HCT116 (cell line): ENCODE data around the gene NIBAN1. TPM values are rescaled to one million over a fixed set of nuclear protein-coding genes. Genes with fewer than 3 reads are reported as not detected.

Experiments used
- ATAC-seq: fragments of 200-7000 bp; cut with Tn5 transposase; 2 replicates; pipeline ENCODE4 v1.9.1; 2020; ENCODE audit warnings: mild to moderate bottlenecking, moderate library complexity
- BruUV-seq: library from RNA; stranded (reverse); fragments of 400-500 nt; replicated peaks from 2 replicates; lab custom pipeline; 2021; lab: Mats Ljungman, UMichigan
- CTCF ChIA-PET: fragments of 300-600 bp; sonication (Branson Sonifier 250); formaldehyde crosslinking; loops from one replicate; lab custom pipeline; 2021; ENCODE audit warnings: antibody characterized with exemption; lab: Charles Lee
- POLR2A ChIA-PET: fragments of 300-600, 350-600 bp; sonication (Branson Sonifier 250); formaldehyde crosslinking; loops from one replicate; lab custom pipeline; 2021; ENCODE audit warnings: antibody characterized with exemption; lab: Charles Lee
- RAD21 ChIA-PET, 2 experiments: fragments of 300-600 bp; sonication (Branson Sonifier 250); formaldehyde crosslinking; loops; one replicate each; lab custom pipeline; 2023; ENCODE audit warnings: low total read pairs in 2 of 2; ENCODE audit not compliant: uncharacterized antibody in 2 of 2, unreplicated experiment in 2 of 2, low non-redundant PET in 1 of 2; lab: Charles Lee
- DNase-seq: peaks from one replicate; pipeline ENCODE4 v3.0.0-alpha.2; 2010; ENCODE audit warnings: low read depth, low spot score
- H2AFZ ChIP-seq: fragments of 200-600 bp; shearing (Covaris generic), sonication (generic); 2 replicates; pipeline ENCODE4 v1.6.1; 2017; ENCODE audit warnings: low read depth, mixed run types, mixed read lengths, antibody characterized with exemption, low read length; ENCODE audit not compliant: poor library complexity, severe bottlenecking
- H3K27ac ChIP-seq: 2 replicates; pipeline ENCODE4 v1.5.1; 2012; ENCODE audit warnings: low read depth, low read length
- H3K27me3 ChIP-seq: fragments of 200-600 bp; sonication (generic); 2 replicates; pipeline ENCODE4 v1.6.1; 2016; ENCODE audit warnings: mixed run types, low read length, mixed read lengths; ENCODE audit not compliant: insufficient read depth
- H3K36me3 ChIP-seq, 2 experiments: fragments of 200-500 bp in 1 of 2; fragments of 200-600 bp in 1 of 2; sonication (Bioruptor generic) in 1 of 2; sonication (generic) in 1 of 2; 2 replicates each; pipeline versions ENCODE4 v1.5.1 to v1.6.1; 2014 to 2016; ENCODE audit warnings: low read length in 2 of 2, inconsistent platforms in 1 of 2, mixed read lengths in 1 of 2, mixed run types in 1 of 2; ENCODE audit not compliant: insufficient read depth in 2 of 2, control insufficient read depth in 1 of 2
- H3K4me1 ChIP-seq, 2 experiments: fragments of 200-600 bp in 1 of 2; sonication (generic) in 1 of 2; 2 replicates each; pipeline versions ENCODE4 v1.5.1 to v1.6.1; 2012 to 2017; ENCODE audit warnings: low read length in 2 of 2, inconsistent platforms in 1 of 2, mild to moderate bottlenecking in 1 of 2, mixed read lengths in 1 of 2, mixed run types in 1 of 2, moderate library complexity in 1 of 2; ENCODE audit not compliant: insufficient read depth in 2 of 2, control insufficient read depth in 1 of 2
- H3K4me2 ChIP-seq: fragments of 200-600 bp; sonication (generic); 2 replicates; pipeline ENCODE4 v1.6.1; 2017; ENCODE audit warnings: mixed run types, low read length, mixed read lengths
- H3K4me3 ChIP-seq, 2 experiments: fragments of 200-600 bp in 1 of 2; sonication (generic) in 1 of 2; replicated peaks in 1 of 2; 2 replicates each; pipeline ENCODE4 v1.5.1; 2011 to 2016; ENCODE audit warnings: low read length in 2 of 2, control low read depth in 1 of 2, low read depth in 1 of 2, mild to moderate bottlenecking in 1 of 2, mixed read lengths in 1 of 2, mixed run types in 1 of 2
- H3K79me2 ChIP-seq: fragments of 200-600 bp; sonication (generic); 2 replicates; pipeline ENCODE4 v1.6.1; 2017; ENCODE audit warnings: mild to moderate bottlenecking, mixed run types, low read length, moderate library complexity, mixed read lengths; ENCODE audit not compliant: insufficient read depth
- H3K9ac ChIP-seq: fragments of 200-600 bp; sonication (generic); 2 replicates; pipeline ENCODE4 v1.6.1; 2016; ENCODE audit warnings: low read length, mixed read lengths
- H3K9me2 ChIP-seq: fragments of 200-600 bp; sonication (generic), shearing (Covaris generic); 2 replicates; pipeline ENCODE4 v1.6.1; 2017; ENCODE audit warnings: mixed run types, mild to moderate bottlenecking, moderate library complexity; ENCODE audit not compliant: insufficient read depth
- H3K9me3 ChIP-seq, 2 experiments: fragments of 200-500 bp in 1 of 2; fragments of 200-600 bp in 1 of 2; sonication (Bioruptor generic) in 1 of 2; sonication (generic) in 1 of 2; 2 replicates each; pipeline ENCODE4 v1.6.1; 2014 to 2017; ENCODE audit warnings: low read length in 2 of 2, mixed read lengths in 2 of 2, inconsistent platforms in 1 of 2, low read depth in 1 of 2, mild to moderate bottlenecking in 1 of 2, mixed run types in 1 of 2, moderate library complexity in 1 of 2; ENCODE audit not compliant: control insufficient read depth in 1 of 2, insufficient read depth in 1 of 2
- H4K20me1 ChIP-seq: fragments of 200-600 bp; sonication (generic), shearing (Covaris generic); 2 replicates; pipeline ENCODE4 v1.6.1; 2017; ENCODE audit warnings: mixed run types, mild to moderate bottlenecking, moderate library complexity; ENCODE audit not compliant: insufficient read depth
- ATF3 ChIP-seq: IDR thresholded peaks from 2 replicates; pipeline ENCODE4 v1.6.1; 2012
- CTCF ChIP-seq, 3 experiments: fragments of 200-600 bp in 1 of 3; sonication (generic) in 1 of 3; IDR thresholded peaks in 2 of 3; conservative IDR thresholded peaks in 1 of 3; 2 replicates each; pipeline ENCODE4 v1.5.1; 2012 to 2017; ENCODE audit warnings: low read depth in 2 of 3, low read length in 2 of 3, antibody characterized with exemption in 1 of 3, borderline replicate concordance in 1 of 3, control low read depth in 1 of 3, mild to moderate bottlenecking in 1 of 3, mixed read lengths in 1 of 3, mixed run types in 1 of 3, moderate library complexity in 1 of 3; ENCODE audit not compliant: insufficient read depth in 1 of 3
- EZH2 ChIP-seq: fragments of 200-600 bp; sonication (generic); IDR thresholded peaks from 2 replicates; pipeline ENCODE4 v1.6.1; 2017; ENCODE audit warnings: antibody characterized with exemption, mixed run types
- FOSL1 ChIP-seq: IDR thresholded peaks from 2 replicates; pipeline ENCODE4 v1.6.1; 2012; ENCODE audit warnings: low read depth
- REST ChIP-seq: IDR thresholded peaks from 2 replicates; pipeline ENCODE4 v1.6.1; 2012; ENCODE audit warnings: low read depth
- SP1 ChIP-seq: IDR thresholded peaks from 2 replicates; pipeline ENCODE4 v1.6.1; 2012; ENCODE audit warnings: low read depth
- YY1 ChIP-seq: IDR thresholded peaks from 2 replicates; pipeline ENCODE4 v1.6.1; 2011; ENCODE audit warnings: low read length, low read depth, moderate library complexity, mild to moderate bottlenecking; ENCODE audit not compliant: insufficient replicate concordance; ENCODE audit errors: extremely low read depth
- intact Hi-C: fragments of 100-400 bp; cut with micrococcal nuclease; formaldehyde crosslinking; loops from 2 replicates; pipeline ENCODE4 v1.10.0; 2022
- total RNA-seq: library from RNA; stranded (reverse); gene quantifications from one replicate; pipeline ENCODE4 v1.2.1, GENCODE V29; 2021; ENCODE audit not compliant: unreplicated experiment

Gene NIBAN1
- total RNA-seq, 1 experiment from 2014 or later: 10.3 TPM

- Histone ChIP-seq H3K9ac (no peak overlapping the region), H3K4me2 (no peak overlapping the region), H3K36me3 (no peaks in the 10 kb centered on the region), H3K79me2 (no peaks in the 10 kb centered on the region), H3K27me3 (no peaks in the 10 kb centered on the region), H3K9me3 (no peaks in the 10 kb centered on the region), H3K9me2 (no peaks in the 10 kb centered on the region), H3K4me3 (no peak overlapping the region), H3K27ac (no peak overlapping the region), H2AFZ (no peak overlapping the region), H4K20me1 (no peaks in the 10 kb centered on the region), H3K4me1 (no peaks in the 10 kb centered on the region)
- no peak for DNase-seq
- no TSS peak for BruUV-seq
- ChIA-PET RAD21 (no interaction called here), POLR2A (no interaction called here), CTCF (no interaction called here)
- TF ChIP-seq EZH2 (no peak), CTCF (IDR thresholded peaks at IDR 0.05 in 2 of 3, conservative IDR thresholded peaks at IDR 0.05 in 1 of 3; ENCODE audit: borderline replicate concordance in 1 of 3, insufficient read depth in 1 of 3, low read depth in 2 of 3, low read length in 2 of 3) (no peak), SP1 (no peak), REST (no peak), YY1 (no peak), FOSL1 (no peak), ATF3 (no peak)
- no peak for ATAC-seq
- intact Hi-C loops: no loop called here
Observed at GRCh38 chr1:185010361-185010760, 36.1 kb upstream of the NIBAN1 start.
